ENCODE measurements around the gene SGMS1.

- TF ChIP-seq CTCF (IDR thresholded peaks at IDR 0.05) (no peak), POLR2AphosphoS5 (IDR thresholded peaks at IDR 0.05) (no peak), POLR2A (IDR thresholded peaks at IDR 0.05) (no peak)
Observed at GRCh38 chr10:50400694-50401093, 223.1 kb downstream of the SGMS1 start.

Measured in breast epithelium (tissue), 3 donors.